Stimulated activated CD8-positive, alpha-beta memory T cell treated with anti-CD3 and anti-CD28 coated beads, Interleukin-12 subunit alpha, Interleukin-12 subunit beta, amount 100 ng/mL, for 24 hours (primary cell): ENCODE measurements around the gene THADA.
"Not testable (repeated sequence)": the region's sequence is repeated elsewhere in the genome, so short reads cannot be mapped to it uniquely, and the experiment has no call there.

ENCODE experiments used
- DNase-seq: peaks from one replicate; pipeline ENCODE4 v3.0.0-alpha.2; 2020; ENCODE audit errors: extremely low read depth

Gene THADA

GRCh38 chr2:43412114-43412753, 183.6 kb downstream of the THADA start:
- no peak for DNase-seq

- no peak for DNase-seq
Observed at GRCh38 chr2:43410055-43410604, 185.7 kb downstream of the THADA start.

GRCh38 chr2:43408407-43409160, 187.3 kb downstream of the THADA start:
- DNase-seq = no peak

GRCh38 chr2:43407935-43408334, 187.9 kb downstream of the THADA start:
- no peak for DNase-seq

GRCh38 chr2:43406651-43407279, 189.1 kb downstream of the THADA start:
- DNase-seq = no peak

GRCh38 chr2:43405829-43406228, 190.0 kb downstream of the THADA start:
- DNase-seq = no peak

GRCh38 chr2:43402452-43402937, 193.3 kb downstream of the THADA start:
- DNase-seq = no peak

GRCh38 chr2:43402002-43402401, 193.8 kb downstream of the THADA start:
- DNase-seq = no peak

GRCh38 chr2:43400508-43400907, 195.3 kb downstream of the THADA start:
- DNase-seq = no peak

GRCh38 chr2:43399515-43400264, 196.1 kb downstream of the THADA start:
- DNase-seq = no peak

- DNase-seq = no peak
Observed at GRCh38 chr2:43399098-43399497, 196.7 kb downstream of the THADA start.

GRCh38 chr2:43397821-43398220, 198.0 kb downstream of the THADA start:
- no peak for DNase-seq

- no peak for DNase-seq
Observed at GRCh38 chr2:43397411-43397810, 198.4 kb downstream of the THADA start.

GRCh38 chr2:43396344-43396743, 199.5 kb downstream of the THADA start:
- DNase-seq = not testable (repeated sequence)

- no peak for DNase-seq
Observed at GRCh38 chr2:43393918-43394317, 201.9 kb downstream of the THADA start.

- DNase-seq = no peak
Observed at GRCh38 chr2:43391878-43392215, 204.0 kb downstream of the THADA start.

- no peak for DNase-seq
Observed at GRCh38 chr2:43391201-43391877, 204.5 kb downstream of the THADA start.

GRCh38 chr2:43389581-43390466, 206.0 kb downstream of the THADA start:
- DNase-seq = no peak

GRCh38 chr2:43388371-43388770, 207.5 kb downstream of the THADA start:
- no peak for DNase-seq
